ENCODE results near the gene GALNT1.

GALNT1 gene

DNA sequence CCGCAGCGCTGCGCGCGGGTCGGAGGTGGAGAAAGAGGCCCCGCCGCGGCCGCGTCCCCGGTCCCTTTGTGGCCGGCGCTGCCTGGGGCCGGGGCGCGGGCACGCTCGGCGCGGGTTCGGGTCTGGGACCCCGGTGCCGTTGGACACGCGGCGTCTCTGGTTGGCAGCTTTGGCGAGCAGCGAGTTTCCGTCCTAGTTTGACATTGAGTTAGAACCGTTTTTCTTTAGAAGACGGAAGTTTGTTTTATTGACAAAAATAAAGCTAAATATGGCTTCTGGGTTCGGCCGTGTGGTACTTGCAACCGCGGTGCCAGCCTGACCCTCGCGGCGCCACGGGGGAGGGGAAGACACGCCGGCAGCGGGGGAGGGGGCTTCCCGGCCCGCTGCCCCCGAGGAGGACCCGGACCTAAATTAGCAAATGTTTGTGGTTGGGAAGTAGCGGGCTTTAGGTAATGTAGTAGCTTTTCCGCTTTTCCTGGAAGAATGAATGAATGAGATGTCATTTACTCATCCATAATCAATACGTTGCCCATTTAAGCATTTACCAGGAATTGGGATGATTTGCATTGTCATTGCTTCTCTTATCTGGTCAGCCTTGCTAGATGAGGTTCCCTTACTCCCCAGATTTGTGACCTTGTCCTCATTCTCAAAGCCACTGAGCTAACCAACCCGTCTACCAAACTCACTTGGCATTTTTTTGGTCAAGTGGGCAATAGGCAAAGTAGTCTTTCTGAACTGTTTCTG is 530 bp downstream of the GALNT1 start:
- in situ Hi-C loops (cut with HindIII; ENCODE audit: low sequenced_read_pairs): no loop called here

DNA sequence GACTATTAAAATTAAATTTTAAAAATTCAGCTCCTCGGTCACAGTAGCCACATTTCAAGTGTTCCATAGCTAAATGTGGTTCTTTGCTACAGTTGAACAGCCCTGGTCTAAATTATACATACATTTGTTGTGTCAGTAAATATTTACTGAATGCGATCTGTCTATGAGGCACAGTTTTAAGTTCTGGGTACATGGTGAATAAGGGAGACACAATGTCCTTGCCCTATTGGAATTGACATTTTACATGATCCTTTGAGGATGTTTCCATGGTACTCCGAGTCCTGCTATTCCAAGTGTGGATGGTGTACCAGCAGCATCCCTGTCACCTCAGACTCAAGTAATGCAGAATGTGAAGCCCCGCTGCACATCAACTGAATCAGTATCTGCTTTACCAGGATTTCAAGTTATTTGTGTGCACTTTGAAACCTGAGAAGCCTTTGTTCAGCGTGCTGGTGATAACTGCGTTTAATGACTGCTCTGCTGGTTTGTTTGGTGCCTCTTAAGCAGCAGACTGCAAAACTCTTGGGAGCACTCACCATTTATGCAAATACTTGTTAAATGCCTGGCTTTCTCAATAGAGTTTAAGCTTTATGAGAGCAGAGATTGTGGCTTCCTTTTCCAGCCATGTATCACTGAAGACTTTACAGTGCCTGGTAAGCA is 1.5 kb downstream of the GALNT1 start:
- in situ Hi-C loops (cut with HindIII; ENCODE audit: low sequenced_read_pairs): no loop called here

DNA sequence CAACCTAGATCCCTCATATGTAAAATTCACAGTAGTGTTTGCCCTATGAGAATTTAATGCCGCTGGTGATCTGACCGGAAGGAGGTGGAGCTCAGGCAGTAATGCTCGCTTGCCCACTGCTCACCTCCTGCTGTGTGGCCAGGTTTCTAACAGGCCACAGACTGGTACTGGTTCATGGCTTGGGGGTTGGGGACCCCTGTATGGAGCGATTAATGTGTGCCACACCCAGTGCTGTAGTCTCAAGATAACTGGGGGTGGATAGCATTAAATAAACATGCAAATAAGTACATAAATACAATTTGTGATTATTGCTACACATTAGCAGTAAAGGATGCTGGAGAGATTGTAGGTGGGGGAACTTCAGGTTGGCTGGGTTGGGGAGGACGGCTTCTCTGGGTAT is 3.2 kb downstream of the GALNT1 start:
- in situ Hi-C loops (cut with HindIII; ENCODE audit: low sequenced_read_pairs): no loop called here

DNA sequence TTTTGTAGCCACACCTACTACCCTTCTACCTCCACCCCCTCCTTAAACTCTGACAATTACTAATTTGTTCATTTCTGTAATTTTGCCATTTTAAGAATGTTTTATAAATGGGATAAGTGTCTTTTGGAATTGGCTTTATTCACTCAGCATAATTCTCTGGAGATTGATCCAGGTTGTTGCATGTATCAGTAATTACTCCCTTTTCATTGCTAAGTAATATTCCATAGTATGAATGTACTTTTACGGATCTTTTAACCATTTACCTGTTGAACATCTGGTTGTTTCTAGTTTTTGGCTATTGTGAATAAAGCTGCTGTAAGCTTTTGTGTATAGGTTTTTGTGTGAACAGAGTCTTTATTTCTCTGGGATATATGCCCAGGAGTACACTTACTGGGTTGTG is 4.1 kb downstream of the GALNT1 start:
- in situ Hi-C loops (cut with HindIII; ENCODE audit: low sequenced_read_pairs): no loop called here

DNA sequence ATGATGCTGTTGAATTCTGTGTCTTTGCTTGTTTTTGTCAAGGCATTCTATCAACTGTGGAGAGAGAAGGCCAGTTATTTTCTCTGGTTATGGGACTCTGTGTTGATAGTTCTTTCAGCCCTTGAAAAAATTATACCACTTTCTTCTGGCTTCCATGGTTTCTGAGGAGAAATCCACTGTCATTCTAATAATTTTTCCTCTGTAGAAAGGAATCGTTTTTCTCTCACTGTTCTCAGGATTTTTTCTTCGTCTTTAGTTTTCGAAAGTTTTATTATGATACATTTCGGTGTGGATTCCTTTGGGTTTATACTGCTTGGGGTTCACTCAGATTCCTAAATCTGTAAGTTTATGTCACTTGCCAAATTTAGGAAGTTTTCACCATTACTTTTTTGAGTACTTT is 6.6 kb downstream of the GALNT1 start:
- in situ Hi-C loops (cut with HindIII; ENCODE audit: low sequenced_read_pairs): no loop called here

DNA sequence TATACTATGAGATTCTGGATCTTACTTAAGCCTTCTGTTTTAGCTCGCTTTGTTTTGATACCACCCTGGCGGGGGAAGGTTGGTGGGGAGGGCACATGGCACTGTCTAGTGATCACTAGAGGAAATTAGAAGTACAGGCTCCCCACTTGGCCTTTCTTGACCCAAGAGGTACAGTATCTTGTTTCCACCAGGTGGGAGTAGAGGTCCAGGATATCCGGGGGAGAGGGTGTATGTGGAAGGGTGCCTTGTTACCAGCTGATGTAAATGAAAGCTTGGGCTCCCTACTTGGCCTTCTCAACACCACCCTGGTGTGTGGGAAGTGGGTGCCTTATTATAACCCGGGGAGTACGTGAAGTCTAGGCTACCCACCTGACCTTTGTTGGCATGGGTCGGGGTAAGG is 7.5 kb downstream of the GALNT1 start:
- in situ Hi-C loops (cut with HindIII; ENCODE audit: low sequenced_read_pairs): no loop called here

DNA sequence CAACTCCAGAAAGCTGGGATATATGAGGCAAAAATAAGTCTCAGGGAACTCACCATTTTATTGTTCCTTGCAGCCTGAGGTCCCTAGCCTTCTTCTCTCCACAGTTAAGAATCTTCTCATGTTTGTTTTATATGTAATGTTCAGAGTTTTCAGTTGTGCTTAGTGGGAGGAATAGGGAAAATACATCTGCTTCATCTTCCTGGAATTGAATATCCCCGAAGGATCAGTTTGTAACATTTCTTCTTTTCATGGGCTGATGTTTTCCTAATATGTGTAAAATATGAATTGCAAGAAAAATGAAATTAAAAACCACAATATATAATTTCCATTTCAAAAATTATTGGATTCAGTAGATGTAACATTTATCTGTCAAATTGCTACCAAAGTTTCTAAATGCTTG is 8.0 kb downstream of the GALNT1 start:
- in situ Hi-C loops (cut with HindIII; ENCODE audit: low sequenced_read_pairs): no loop called here

DNA sequence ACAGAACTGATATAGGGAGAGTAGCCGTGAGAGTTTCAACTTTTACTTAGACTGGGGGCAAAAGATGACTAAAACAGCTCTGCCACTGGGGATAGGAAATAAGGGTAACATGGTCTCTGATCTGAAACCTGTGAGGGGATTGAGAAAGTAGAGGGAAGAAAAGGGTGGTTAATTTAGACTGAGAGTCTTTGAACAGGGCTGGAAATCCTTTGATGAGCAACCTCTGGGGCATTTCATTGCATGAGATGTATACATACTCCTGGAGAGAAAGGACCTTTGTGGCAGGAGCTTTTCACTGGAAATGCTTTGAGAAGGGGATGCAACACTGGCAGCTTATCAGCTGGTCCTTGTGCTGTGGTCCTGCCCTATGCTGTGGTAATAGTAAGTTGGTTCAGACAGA is 9.4 kb downstream of the GALNT1 start:
- in situ Hi-C loops (cut with HindIII; ENCODE audit: low sequenced_read_pairs): no loop called here

DNA sequence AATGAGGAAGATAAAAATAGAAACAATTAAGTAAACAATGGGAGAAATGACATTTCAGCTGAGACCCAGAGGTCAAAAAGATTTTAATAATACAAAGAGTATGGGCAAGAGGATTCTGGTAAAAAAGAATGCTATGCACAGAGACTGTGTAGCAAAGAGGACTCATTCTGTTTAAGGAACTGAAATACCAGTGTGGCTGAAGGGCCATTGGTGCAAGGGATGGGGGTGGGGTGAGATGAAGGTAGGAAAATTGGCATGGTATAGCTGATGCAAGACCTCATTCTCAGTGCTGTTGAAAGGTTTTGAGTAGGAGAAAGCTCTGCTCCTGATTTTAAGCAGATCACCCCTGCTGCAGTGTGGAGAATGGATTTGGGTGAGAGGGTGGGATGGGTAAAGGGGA is 10.8 kb downstream of the GALNT1 start:
- in situ Hi-C loops (cut with HindIII; ENCODE audit: low sequenced_read_pairs): no loop called here

DNA sequence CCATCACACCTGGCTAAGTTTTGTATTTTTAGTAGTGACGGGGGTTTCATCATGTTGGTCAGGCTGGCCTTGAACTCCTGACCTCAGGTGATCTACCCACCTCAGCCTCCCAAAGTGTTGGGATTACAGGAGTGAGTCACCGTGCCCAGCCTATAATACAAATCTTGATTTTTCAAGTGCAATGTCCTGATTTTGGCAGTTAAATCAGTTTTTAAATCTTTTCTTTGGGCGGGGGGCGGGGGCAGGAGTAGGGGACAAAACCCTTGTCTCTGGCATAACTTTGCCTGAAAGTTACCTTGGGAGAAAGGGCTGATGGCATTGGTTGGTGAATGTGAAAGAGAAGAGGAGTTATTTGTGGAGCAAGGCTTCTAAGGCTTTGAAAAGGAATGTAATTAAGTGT is 12.3 kb downstream of the GALNT1 start:
- in situ Hi-C loops (cut with HindIII; ENCODE audit: low sequenced_read_pairs): no loop called here

DNA sequence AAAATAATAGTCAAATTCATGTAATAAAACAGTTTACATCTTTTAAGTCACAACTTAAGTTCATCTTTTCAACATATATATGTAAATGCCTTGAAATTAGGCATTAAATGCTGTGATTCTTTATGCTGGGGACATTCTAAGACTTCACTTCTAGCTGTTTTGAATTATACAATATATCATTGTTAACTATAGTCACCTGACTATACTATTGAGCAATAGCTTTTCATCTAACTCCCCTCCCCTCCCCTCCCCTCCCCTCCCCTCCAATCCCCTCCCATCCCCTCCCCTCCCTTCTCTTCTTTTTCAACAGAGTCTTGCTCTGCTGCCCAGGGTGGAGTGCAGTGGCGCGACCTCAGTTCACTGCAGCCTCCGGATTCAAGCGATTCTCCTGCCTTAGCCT is 16.2 kb downstream of the GALNT1 start:
- in situ Hi-C loops (cut with HindIII; ENCODE audit: low sequenced_read_pairs): no loop called here

DNA sequence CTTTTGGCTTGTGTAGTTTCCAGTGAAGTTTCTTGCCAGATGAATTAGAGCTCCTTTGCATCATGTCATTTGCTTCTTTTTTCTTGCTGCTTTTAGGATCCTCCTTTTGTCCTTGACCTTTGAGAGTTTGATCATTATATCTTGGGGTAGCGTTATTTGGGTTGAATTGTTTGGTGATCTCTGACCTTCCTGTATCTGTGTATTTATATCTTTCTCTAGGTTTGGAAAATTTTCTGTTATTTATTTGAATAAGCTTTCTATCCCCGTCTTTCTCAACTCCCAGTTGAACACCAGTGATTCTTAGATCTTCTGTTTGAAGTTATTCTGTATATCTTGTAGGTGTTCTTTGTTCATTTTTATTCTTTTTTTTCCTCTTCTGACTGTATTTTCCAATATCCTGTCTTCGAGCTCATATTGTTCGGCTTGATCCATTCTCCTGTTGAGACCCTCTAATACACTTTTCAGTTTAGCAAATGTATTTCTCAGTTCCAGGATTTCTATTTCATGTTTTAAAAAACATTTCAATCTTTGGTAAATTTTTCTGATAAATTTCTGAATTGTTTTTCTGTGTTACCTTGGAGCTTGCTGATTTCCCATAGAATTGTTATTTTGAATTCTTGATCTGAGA is 20.8 kb downstream of the GALNT1 start:
- in situ Hi-C loops (cut with HindIII; ENCODE audit: low sequenced_read_pairs): no loop called here

DNA sequence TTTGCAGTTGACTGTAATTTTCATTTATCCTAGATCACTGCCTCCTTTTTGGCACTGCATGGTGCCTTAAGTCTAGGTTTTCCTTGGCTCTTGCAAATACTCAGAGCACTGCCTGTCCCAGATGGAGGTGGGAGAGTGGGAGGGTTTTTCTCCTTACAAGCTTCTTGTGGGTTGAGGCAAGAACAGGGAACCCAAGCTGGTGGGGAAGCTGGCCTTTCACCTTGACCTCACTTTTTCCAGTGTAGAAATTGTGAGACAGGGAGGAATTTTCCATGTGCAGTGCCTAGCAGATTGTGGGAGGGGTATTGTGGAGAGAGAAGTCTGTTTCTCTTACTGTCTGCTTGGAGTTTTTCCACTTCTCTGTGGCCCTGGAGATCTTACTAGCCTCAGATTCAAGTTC is 21.5 kb downstream of the GALNT1 start:
- in situ Hi-C loops (cut with HindIII; ENCODE audit: low sequenced_read_pairs): no loop called here

DNA sequence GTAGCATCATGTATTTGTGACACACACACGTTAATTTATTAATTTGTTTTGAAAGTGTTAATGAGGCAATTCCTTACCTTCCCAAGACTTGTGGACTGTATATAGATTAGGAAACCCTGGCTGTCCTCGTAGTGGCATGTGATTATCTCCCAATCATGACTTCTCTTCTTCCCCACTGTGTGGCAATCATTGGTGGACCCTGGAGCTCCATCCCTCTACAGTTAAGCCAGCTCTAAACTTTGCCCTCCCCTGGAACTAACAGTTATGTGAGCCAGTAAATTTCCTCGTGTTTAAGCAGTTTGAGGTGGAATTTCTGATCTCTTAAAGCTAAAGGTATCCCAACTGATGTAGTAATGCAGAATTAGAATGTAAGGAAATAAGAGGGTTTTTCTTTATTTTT is 22.0 kb downstream of the GALNT1 start:
- in situ Hi-C loops (cut with HindIII; ENCODE audit: low sequenced_read_pairs): no loop called here

DNA sequence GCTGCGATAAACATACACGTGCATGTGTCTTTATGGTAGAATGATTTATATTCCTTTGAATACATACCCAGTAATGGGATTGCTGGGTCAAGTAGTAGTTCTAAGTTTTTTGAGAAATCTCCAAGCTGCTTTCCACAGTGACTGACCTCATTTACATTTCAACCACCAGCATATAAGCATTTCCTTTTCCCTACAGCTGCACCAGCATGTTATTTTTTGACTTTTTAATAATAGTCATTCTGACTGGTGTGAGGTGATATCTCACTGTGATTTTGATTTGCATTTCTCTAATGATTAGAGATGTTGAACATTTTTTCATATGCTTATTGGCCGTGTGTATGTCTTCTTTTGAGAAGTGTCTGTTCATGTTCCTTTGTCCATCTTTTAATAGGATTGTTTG is 22.8 kb downstream of the GALNT1 start:
- in situ Hi-C loops (cut with HindIII; ENCODE audit: low sequenced_read_pairs): no loop called here

DNA sequence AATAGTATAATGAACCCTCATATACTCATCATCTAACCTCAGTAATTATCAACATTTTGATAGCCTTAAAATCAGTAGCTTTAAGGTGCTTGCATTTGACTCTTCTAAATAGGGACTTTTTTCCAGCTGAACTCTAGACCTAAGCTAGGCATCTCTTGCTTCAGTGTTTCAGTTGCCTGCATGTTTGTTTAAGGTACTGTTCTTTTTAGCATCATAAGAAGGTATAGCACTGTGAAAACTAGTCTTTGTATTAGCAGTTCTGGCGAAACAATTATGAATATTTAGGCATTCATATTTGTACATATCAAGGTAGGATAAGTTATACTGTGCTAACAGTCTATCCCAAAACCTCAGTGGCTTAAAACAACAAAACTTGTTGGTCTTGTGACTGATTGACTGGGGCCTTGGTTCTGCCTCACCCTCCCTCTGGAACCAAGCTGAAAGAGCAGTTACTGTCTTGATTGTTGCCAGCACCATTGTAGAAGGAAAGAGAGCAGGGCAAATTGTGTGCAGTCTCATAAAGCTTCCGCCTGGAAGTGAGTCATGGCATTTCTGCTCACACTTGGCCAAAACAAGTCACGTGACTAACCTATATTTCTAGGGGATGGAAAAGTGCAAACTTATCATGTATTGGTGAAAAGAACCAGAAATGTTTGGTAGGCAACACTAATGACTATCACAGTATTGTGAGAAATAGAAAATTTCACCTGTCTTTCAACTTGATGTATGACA is 24.3 kb downstream of the GALNT1 start:
- in situ Hi-C loops (cut with HindIII; ENCODE audit: low sequenced_read_pairs): no loop called here

DNA sequence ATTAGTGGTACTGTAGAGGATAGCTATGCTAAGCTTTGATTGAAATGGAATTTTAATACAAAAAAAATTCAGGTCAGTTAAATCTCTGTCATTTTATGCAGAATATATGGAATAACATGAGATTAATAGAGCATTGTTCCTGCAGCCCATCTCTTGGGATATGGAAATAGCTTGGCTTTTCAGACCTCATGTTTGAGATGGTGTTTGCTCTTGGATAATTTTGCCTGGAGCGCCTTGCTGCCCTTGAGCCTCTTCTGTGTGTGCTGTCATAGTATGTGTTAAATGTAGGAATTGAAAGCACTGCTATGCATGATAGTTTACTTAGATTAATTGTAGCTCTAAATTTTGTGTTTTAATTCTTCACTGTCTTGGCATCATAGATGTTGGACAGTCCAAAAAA is 27.7 kb downstream of the GALNT1 start:
- in situ Hi-C loops (cut with HindIII; ENCODE audit: low sequenced_read_pairs): no loop called here

DNA sequence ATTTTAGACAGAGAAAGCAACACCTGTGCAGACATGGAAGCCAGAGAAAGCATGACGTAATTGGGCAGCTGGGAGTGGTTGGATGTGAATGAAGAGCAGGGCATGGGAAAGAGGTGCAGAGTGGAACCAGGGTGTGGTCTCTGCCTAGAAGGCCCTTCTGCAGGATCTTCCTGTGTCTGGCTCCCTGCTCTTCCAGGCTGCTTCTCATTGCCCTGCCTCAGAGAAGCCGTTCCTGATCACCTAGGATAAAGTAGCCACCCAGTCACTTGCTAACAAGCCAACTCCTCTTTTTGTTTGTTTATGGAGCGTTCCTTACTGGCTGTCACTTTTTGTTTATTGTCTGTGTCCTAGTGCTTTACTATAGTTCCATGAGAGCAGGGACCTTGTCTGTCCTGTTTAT is 28.5 kb downstream of the GALNT1 start:
- in situ Hi-C loops (cut with HindIII; ENCODE audit: low sequenced_read_pairs): no loop called here

DNA sequence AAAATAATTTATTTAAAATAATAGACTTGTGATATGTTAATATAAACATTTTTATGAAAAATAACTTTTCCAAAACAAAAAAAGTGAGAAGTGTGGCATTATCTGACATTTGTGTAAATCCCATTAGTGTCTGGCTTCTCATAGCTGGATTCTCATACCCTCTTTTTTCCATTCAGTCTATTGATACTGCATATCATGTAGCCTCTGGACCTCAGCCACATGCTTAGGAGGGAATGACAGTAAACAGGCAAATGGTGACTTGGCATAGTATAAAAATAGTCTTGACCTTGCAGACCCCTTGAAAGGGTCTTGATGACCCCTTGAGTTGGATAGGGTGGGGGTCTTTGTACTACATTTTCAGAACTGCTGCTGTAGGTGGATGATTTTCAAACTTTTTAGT is 29.2 kb downstream of the GALNT1 start:
- in situ Hi-C loops (cut with HindIII; ENCODE audit: low sequenced_read_pairs): no loop called here

DNA sequence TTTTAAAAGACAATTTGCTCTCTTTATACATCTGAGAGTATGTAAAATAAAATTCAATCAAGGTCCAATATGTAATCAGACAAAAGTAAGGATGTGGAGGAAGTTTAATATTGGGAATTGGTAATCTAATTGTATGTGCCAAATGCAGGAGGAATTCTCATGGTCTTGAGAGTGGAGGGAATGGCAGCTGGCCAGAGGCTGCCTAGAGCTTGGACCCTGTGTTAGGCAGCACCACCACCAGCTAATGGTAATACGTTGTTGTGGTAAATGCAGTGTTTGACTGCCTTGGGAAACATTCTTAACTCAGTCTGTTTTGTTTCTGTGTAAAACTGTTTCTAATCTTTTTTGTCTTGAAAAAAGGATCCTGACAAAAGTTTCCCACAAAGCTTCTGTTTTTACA is 30.0 kb downstream of the GALNT1 start:
- in situ Hi-C loops (cut with HindIII; ENCODE audit: low sequenced_read_pairs): no loop called here

DNA sequence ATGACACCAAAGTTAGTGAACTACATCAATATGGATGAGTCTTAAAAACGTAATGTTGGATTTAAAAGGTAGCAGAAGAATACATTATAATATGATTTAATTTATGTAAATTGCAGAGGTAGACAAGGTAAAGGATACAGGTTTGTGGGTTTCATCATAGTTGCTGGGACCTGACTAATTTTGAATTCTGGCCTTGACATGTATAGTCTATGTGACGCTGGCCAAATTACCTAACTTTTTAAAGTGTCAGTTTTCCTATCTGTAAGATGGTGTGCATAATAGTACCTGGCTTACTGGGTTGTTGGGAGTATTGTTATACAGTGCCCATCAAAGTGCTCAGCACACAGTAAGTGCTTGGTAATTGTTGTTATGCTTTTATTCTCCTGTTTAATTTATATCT is 34.5 kb downstream of the GALNT1 start:
- in situ Hi-C loops (cut with HindIII; ENCODE audit: low sequenced_read_pairs): no loop called here

All from endothelial cell of hepatic sinusoid (primary cell).